Measurements from ENCODE around the gene MZF1. TPM values are rescaled to one million over a fixed set of nuclear protein-coding genes. Genes with fewer than 3 reads are reported as not detected.

The MZF1 gene
- total and polyA plus RNA-seq, 9 of the 15 experiments (the other 6 are each of a cell fraction or from before 2014, with no cell fraction given), result 0.31 to 29.3 (median 11.5) TPM

DNA sequence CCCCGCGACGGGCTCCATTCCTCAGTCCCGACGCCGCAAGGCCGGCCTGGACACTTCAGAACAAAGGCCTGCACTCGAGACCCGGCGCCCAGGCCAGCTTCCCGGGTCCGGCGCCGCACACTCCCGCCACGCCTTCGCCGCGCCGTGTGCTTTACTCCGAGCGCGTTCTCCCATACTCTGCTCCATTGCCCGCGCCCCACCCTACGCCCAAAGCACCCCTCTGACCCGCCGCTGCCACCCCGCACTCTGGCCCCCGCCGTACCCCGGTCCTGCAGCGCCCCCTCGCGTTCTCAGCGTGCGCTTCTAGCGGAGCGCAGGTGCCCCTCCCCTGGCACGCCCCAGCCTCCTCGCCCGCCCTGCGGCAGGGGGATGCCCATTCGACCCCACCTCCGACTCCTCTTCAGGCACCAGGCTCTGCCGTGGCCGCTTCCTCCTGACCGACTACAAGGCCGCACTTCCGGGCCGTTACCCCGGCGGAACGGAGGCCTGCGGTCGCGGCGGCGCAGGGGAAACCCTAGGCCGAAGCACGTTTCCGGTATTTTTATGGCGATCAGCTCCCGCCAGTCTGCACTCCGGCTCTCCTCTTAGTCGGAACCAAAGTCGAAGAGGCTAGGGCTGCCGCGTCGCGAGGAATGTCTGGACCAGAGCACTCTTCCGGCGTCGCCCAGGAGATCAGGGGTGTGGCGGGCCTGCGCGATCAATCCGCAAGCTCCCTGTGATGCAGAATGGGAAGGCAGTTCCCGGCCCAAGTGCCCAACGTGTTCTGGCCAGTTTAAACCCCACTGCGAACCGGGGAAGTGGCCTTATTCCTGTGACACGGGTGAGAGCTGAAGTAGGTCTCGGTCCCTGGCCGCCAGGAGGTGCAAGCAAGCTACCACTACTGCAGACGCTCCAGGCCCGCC, 53.5 kb downstream of the MZF1 start, which contains the start of gene ZBTB45 (continued):
- TF ChIP-seq, protein P1, sequence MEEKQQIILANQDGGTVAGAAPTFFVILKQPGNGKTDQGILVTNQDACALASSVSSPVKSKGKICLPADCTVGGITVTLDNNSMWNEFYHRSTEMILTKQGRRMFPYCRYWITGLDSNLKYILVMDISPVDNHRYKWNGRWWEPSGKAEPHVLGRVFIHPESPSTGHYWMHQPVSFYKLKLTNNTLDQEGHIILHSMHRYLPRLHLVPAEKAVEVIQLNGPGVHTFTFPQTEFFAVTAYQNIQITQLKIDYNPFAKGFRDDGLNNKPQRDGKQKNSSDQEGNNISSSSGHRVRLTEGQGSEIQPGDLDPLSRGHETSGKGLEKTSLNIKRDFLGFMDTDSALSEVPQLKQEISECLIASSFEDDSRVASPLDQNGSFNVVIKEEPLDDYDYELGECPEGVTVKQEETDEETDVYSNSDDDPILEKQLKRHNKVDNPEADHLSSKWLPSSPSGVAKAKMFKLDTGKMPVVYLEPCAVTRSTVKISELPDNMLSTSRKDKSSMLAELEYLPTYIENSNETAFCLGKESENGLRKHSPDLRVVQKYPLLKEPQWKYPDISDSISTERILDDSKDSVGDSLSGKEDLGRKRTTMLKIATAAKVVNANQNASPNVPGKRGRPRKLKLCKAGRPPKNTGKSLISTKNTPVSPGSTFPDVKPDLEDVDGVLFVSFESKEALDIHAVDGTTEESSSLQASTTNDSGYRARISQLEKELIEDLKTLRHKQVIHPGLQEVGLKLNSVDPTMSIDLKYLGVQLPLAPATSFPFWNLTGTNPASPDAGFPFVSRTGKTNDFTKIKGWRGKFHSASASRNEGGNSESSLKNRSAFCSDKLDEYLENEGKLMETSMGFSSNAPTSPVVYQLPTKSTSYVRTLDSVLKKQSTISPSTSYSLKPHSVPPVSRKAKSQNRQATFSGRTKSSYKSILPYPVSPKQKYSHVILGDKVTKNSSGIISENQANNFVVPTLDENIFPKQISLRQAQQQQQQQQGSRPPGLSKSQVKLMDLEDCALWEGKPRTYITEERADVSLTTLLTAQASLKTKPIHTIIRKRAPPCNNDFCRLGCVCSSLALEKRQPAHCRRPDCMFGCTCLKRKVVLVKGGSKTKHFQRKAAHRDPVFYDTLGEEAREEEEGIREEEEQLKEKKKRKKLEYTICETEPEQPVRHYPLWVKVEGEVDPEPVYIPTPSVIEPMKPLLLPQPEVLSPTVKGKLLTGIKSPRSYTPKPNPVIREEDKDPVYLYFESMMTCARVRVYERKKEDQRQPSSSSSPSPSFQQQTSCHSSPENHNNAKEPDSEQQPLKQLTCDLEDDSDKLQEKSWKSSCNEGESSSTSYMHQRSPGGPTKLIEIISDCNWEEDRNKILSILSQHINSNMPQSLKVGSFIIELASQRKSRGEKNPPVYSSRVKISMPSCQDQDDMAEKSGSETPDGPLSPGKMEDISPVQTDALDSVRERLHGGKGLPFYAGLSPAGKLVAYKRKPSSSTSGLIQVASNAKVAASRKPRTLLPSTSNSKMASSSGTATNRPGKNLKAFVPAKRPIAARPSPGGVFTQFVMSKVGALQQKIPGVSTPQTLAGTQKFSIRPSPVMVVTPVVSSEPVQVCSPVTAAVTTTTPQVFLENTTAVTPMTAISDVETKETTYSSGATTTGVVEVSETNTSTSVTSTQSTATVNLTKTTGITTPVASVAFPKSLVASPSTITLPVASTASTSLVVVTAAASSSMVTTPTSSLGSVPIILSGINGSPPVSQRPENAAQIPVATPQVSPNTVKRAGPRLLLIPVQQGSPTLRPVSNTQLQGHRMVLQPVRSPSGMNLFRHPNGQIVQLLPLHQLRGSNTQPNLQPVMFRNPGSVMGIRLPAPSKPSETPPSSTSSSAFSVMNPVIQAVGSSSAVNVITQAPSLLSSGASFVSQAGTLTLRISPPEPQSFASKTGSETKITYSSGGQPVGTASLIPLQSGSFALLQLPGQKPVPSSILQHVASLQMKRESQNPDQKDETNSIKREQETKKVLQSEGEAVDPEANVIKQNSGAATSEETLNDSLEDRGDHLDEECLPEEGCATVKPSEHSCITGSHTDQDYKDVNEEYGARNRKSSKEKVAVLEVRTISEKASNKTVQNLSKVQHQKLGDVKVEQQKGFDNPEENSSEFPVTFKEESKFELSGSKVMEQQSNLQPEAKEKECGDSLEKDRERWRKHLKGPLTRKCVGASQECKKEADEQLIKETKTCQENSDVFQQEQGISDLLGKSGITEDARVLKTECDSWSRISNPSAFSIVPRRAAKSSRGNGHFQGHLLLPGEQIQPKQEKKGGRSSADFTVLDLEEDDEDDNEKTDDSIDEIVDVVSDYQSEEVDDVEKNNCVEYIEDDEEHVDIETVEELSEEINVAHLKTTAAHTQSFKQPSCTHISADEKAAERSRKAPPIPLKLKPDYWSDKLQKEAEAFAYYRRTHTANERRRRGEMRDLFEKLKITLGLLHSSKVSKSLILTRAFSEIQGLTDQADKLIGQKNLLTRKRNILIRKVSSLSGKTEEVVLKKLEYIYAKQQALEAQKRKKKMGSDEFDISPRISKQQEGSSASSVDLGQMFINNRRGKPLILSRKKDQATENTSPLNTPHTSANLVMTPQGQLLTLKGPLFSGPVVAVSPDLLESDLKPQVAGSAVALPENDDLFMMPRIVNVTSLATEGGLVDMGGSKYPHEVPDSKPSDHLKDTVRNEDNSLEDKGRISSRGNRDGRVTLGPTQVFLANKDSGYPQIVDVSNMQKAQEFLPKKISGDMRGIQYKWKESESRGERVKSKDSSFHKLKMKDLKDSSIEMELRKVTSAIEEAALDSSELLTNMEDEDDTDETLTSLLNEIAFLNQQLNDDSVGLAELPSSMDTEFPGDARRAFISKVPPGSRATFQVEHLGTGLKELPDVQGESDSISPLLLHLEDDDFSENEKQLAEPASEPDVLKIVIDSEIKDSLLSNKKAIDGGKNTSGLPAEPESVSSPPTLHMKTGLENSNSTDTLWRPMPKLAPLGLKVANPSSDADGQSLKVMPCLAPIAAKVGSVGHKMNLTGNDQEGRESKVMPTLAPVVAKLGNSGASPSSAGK (IDR thresholded peaks at IDR 0.05), result peak; percentile 52
- TF ChIP-seq, protein P2, sequence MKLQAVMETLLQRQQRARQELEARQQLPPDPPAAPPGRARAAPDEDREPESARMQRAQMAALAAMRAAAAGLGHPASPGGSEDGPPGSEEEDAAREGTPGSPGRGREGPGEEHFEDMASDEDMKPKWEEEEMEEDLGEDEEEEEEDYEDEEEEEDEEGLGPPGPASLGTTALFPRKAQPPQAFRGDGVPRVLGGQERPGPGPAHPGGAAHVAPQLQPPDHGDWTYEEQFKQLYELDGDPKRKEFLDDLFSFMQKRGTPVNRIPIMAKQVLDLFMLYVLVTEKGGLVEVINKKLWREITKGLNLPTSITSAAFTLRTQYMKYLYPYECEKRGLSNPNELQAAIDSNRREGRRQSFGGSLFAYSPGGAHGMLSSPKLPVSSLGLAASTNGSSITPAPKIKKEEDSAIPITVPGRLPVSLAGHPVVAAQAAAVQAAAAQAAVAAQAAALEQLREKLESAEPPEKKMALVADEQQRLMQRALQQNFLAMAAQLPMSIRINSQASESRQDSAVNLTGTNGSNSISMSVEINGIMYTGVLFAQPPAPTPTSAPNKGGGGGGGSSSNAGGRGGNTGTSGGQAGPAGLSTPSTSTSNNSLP (IDR thresholded peaks at IDR 0.05; ENCODE audit: borderline replicate concordance, low read depth, low read length), result no peak
- TF ChIP-seq RUNX1 (IDR thresholded peaks at IDR 0.05; ENCODE audit: low read depth), result no peak; the same call in 1 of the 2 replicates
- no peak for TF ChIP-seq ZNF212 (CRISPR knock-in tag; IDR thresholded peaks at IDR 0.05)
- TF ChIP-seq ASH1L (IDR thresholded peaks at IDR 0.05; ENCODE audit: borderline replicate concordance, low read depth, partially characterized antibody), result no peak
- TF ChIP-seq COPS2 (conservative IDR thresholded peaks at IDR 0.05), result no peak
- TF ChIP-seq, protein P3, sequence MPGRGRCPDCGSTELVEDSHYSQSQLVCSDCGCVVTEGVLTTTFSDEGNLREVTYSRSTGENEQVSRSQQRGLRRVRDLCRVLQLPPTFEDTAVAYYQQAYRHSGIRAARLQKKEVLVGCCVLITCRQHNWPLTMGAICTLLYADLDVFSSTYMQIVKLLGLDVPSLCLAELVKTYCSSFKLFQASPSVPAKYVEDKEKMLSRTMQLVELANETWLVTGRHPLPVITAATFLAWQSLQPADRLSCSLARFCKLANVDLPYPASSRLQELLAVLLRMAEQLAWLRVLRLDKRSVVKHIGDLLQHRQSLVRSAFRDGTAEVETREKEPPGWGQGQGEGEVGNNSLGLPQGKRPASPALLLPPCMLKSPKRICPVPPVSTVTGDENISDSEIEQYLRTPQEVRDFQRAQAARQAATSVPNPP (IDR thresholded peaks at IDR 0.05; ENCODE audit: borderline replicate concordance, insufficient read depth, insufficient read length), result no peak
- peak; percentile 93 for TF ChIP-seq CXXC5 (CRISPR knock-in tag; IDR thresholded peaks at IDR 0.05)
- peak; percentile 86 for TF ChIP-seq KLF1 (tag; IDR thresholded peaks at IDR 0.05)
- no peak for TF ChIP-seq RBM25 (IDR thresholded peaks at IDR 0.05; ENCODE audit: low read depth, low read length, severe bottlenecking)
- TF ChIP-seq MEIS2 (IDR thresholded peaks at IDR 0.05; ENCODE audit: partially characterized antibody), result no peak
- TF ChIP-seq ZNF561 (CRISPR knock-in tag; conservative IDR thresholded peaks at IDR 0.05), result no peak

Data from K562 (cell line).